ENCODE measurements around the gene S1PR3.

The S1PR3 gene

GRCh38 chr9:88993327-88993726, 2.1 kb downstream of the S1PR3 start:
- DNase-seq = no peak

GRCh38 chr9:88993871-88994460, 2.7 kb downstream of the S1PR3 start:
- no peak for DNase-seq

GRCh38 chr9:88994469-88995199, 3.4 kb downstream of the S1PR3 start:
- DNase-seq = peak; percentile 47

GRCh38 chr9:88995200-88995577, 3.9 kb downstream of the S1PR3 start:
- no peak for DNase-seq

- DNase-seq = no peak
Measured at GRCh38 chr9:88995627-88996026, 4.4 kb downstream of the S1PR3 start.

GRCh38 chr9:88996046-88996920, 5.0 kb downstream of the S1PR3 start:
- DNase-seq = no peak

- DNase-seq = no peak
Measured at GRCh38 chr9:88996921-88997235, 5.6 kb downstream of the S1PR3 start.

- no peak for DNase-seq
Measured at GRCh38 chr9:88997646-88998045, 6.4 kb downstream of the S1PR3 start.

GRCh38 chr9:88998503-88998902, 7.2 kb downstream of the S1PR3 start:
- no peak for DNase-seq

- peak; percentile 22 for DNase-seq
Measured at GRCh38 chr9:88998911-88999310, 7.6 kb downstream of the S1PR3 start.

GRCh38 chr9:89000371-89000781, 9.1 kb downstream of the S1PR3 start:
- DNase-seq = no peak

- peak; percentile 80 for DNase-seq
Measured at GRCh38 chr9:89000973-89001916, 10.0 kb downstream of the S1PR3 start.

GRCh38 chr9:89001917-89002540, 10.8 kb downstream of the S1PR3 start:
- no peak for DNase-seq

GRCh38 chr9:89002987-89003386, 11.7 kb downstream of the S1PR3 start:
- no peak for DNase-seq

- no peak for DNase-seq
Measured at GRCh38 chr9:89005323-89005722, 14.1 kb downstream of the S1PR3 start.

GRCh38 chr9:89006267-89006666, 15.0 kb downstream of the S1PR3 start:
- DNase-seq = no peak

GRCh38 chr9:89006996-89007967, 16.0 kb downstream of the S1PR3 start:
- DNase-seq = no peak

GRCh38 chr9:89008055-89008743, 16.9 kb downstream of the S1PR3 start:
- DNase-seq = no peak

GRCh38 chr9:89008744-89009545, 17.7 kb downstream of the S1PR3 start:
- DNase-seq = no peak

GRCh38 chr9:89009546-89009840, 18.2 kb downstream of the S1PR3 start:
- no peak for DNase-seq
